K562 (cell line): ENCODE results near the gene UTS2R. TPM values are rescaled to one million over a fixed set of nuclear protein-coding genes. Genes with fewer than 3 reads are reported as not detected.

Source experiments
- AFF4 ChIP-seq: sonication (generic); formaldehyde crosslinking; IDR thresholded peaks from 2 replicates; pipeline ENCODE4 v1.8.0; 2023; ENCODE audit warnings: mild to moderate bottlenecking, missing genetic modification reagents
- BRCA1 ChIP-seq, 2 experiments: fragments of 450-650 bp in 1 of 2; sonication (generic) in 1 of 2; formaldehyde crosslinking in 1 of 2; IDR thresholded peaks; 2 replicates each; pipeline versions ENCODE4 v1.5.0 to v1.6.1; 2017 to 2020; ENCODE audit warnings: mild to moderate bottlenecking in 1 of 2, missing genetic modification reagents in 1 of 2
- CEBPZ ChIP-seq: fragments of 150-350 bp; IDR thresholded peaks from 2 replicates; pipeline ENCODE4 v1.6.1; 2014; ENCODE audit warnings: low read depth, mild to moderate bottlenecking, low read length, borderline replicate concordance
- EP300 ChIP-seq: IDR thresholded peaks from 2 replicates; pipeline ENCODE4 v1.6.1; 2012; ENCODE audit warnings: low read length, improper control_type of control experiment
- HCFC1 ChIP-seq: IDR thresholded peaks from 2 replicates; pipeline ENCODE4 v1.6.1; 2012; ENCODE audit warnings: low read depth, low read length, improper control_type of control experiment
- JUNB ChIP-seq: fragments of 450-650 bp; formaldehyde crosslinking; conservative IDR thresholded peaks from 2 replicates; pipeline ENCODE4 v1.4.0; 2020; ENCODE audit warnings: mild to moderate bottlenecking
- MCM2 ChIP-seq: fragments of 450-650 bp; IDR thresholded peaks from 2 replicates; pipeline ENCODE4 v1.6.1; 2017; ENCODE audit warnings: low read depth, mild to moderate bottlenecking
- POLR2B ChIP-seq: fragments of 450-650 bp; IDR thresholded peaks from 2 replicates; pipeline ENCODE4 v1.6.1; 2018; ENCODE audit warnings: low read depth; ENCODE audit not compliant: partially characterized antibody
- RCOR1 ChIP-seq, 2 experiments: IDR thresholded peaks; 2 replicates each; pipeline ENCODE4 v1.6.1; 2012; ENCODE audit warnings: low read depth in 2 of 2, low read length in 2 of 2, borderline replicate concordance in 1 of 2, improper control_type of control experiment in 1 of 2
- SNAPC5 ChIP-seq: fragments of 250-450 bp; sonication (Bioruptor Pico); IDR thresholded peaks from 2 replicates; pipeline ENCODE4 v1.8.0; 2021; ENCODE audit warnings: moderate library complexity, mild to moderate bottlenecking, inconsistent platforms
- SRF ChIP-seq, 2 experiments: fragments of 250-450, 450-650 bp in 1 of 2; sonication (Bioruptor Pico) in 1 of 2; sonication (generic) in 1 of 2; formaldehyde crosslinking; IDR thresholded peaks; 2 replicates each; pipeline versions ENCODE4 v1.5.0 to v1.5.1; 2020 to 2022; ENCODE audit warnings: mild to moderate bottlenecking in 1 of 2, missing genetic modification reagents in 1 of 2
- SUPT5H ChIP-seq: fragments of 450-650 bp; IDR thresholded peaks from 2 replicates; pipeline ENCODE4 v1.6.1; 2016
- TAL1 ChIP-seq: fragments of 450-650 bp; IDR thresholded peaks from 2 replicates; pipeline ENCODE4 v1.6.1; 2016; ENCODE audit warnings: mild to moderate bottlenecking
- VEZF1 ChIP-seq: fragments of 200-800 bp; sonication (Bioruptor generic); IDR thresholded peaks from 2 replicates; pipeline ENCODE4 v1.6.1; 2017; ENCODE audit warnings: missing genetic modification characterization, missing compliant biosample characterization
- ZNF282 ChIP-seq: sonication (generic); formaldehyde crosslinking; IDR thresholded peaks from 2 replicates; pipeline ENCODE4 v1.8.1; 2023; ENCODE audit warnings: missing genetic modification reagents
- ZNF780A ChIP-seq: fragments of 250-450 bp; sonication (Bioruptor Pico); IDR thresholded peaks from 2 replicates; pipeline ENCODE4 v1.5.0; 2021; ENCODE audit warnings: mild to moderate bottlenecking
- polyA plus RNA-seq, 8 experiments: library from polyadenylated mRNA; depleted of rRNA in 4 of 8; stranded (reverse) in 5 of 8; unstranded in 3 of 8; fragments of >200 nt; fragmentation: Nextera tagmentation in 2 of 8; fragmentation: Illumina TruSeq in 1 of 8; extraction: Ambion mirVana in 2 of 8; extraction: Trizol in 1 of 8; gene quantifications; 2 replicates each; pipeline versions ENCODE4 v1.2.1 to v1.2.3, GENCODE V29; 2011 to 2014; ENCODE audit warnings: inconsistent platforms in 1 of 8, missing spikeins in 1 of 8
- total RNA-seq, 7 experiments: library from RNA; depleted of rRNA in 6 of 7; stranded (reverse); fragments of >200 nt in 6 of 7; fragmentation: Illumina TruSeq in 2 of 7; extraction: Trizol in 2 of 7; gene quantifications; 2 replicates each; pipeline versions ENCODE4 v1.2.1 to v1.2.3, GENCODE V29; 2011 to 2021; ENCODE audit warnings: low replicate concordance in 1 of 7

The UTS2R gene
- total and polyA plus RNA-seq, 9 of the 15 experiments (the other 6 are each of a cell fraction or from before 2014, with no cell fraction given), result 0.22 TPM; not detected in 8

GRCh38 chr17:82414548-82415281 is 43.1 kb downstream of the UTS2R start (continued):
- TF ChIP-seq MCM2 (no peak), SRF (CRISPR knock-in tag; IDR thresholded peaks at IDR 0.05) (peak in 1 of 2 experiments; percentile 85; a peak in 2 of 4 replicates), CEBPZ (no peak), BRCA1 (IDR thresholded peaks at IDR 0.05) (no peak), BRCA1 (CRISPR knock-in tag; IDR thresholded peaks at IDR 0.05) (no peak), SUPT5H (no peak), ZNF282 (CRISPR knock-in tag) (0 out of 2 replicates have a peak, but pooled peaks have one; percentile 37), RCOR1 (IDR thresholded peaks at IDR 0.05; ENCODE audit: borderline replicate concordance in 1 of 2, low read depth in 2 of 2, low read length in 2 of 2) (peak in 1 of 2 experiments; percentile 60; a peak in 1 of 4 replicates), VEZF1 (CRISPR knock-in tag) (peak; percentile 49), EP300 (no peak), JUNB (CRISPR knock-in tag) (no peak), AFF4 (peak; percentile 96; the same call in 1 of the 2 replicates), HCFC1 (no peak), ZNF780A (CRISPR knock-in tag) (no peak), TAL1 (0 out of 2 replicates have a peak, but pooled peaks have one; percentile 11), SNAPC5 (CRISPR knock-in tag) (no peak), POLR2B (peak; percentile 22)
